GM21576 (cell line): Measurements from ENCODE around the gene LTN1.
"Not testable (repeated sequence)": the region's sequence is repeated elsewhere in the genome, so short reads cannot be mapped to it uniquely, and the experiment has no call there.

ENCODE experiments used
- ATAC-seq: cut with Tn5 transposase; IDR thresholded peaks from one replicate; pipeline ENCODE4 v1.9.1; 2021; ENCODE audit warnings: mild to moderate bottlenecking, moderate library complexity; ENCODE audit not compliant: unreplicated experiment

The LTN1 gene

GRCh38 chr21:28982637-28983036 is 10.0 kb downstream of the LTN1 start:
- no peak for ATAC-seq

- no peak for ATAC-seq
Measured at GRCh38 chr21:28979092-28979491, 13.6 kb downstream of the LTN1 start.

- no peak for ATAC-seq
Measured at GRCh38 chr21:28975397-28975796, 17.3 kb downstream of the LTN1 start.

GRCh38 chr21:28974531-28975227 is 18.0 kb downstream of the LTN1 start:
- no peak for ATAC-seq

GRCh38 chr21:28972398-28972797 is 20.3 kb downstream of the LTN1 start:
- ATAC-seq: no peak

GRCh38 chr21:28971171-28971570 is 21.5 kb downstream of the LTN1 start:
- no peak for ATAC-seq

GRCh38 chr21:28963831-28964230 is 28.8 kb downstream of the LTN1 start:
- no peak for ATAC-seq

GRCh38 chr21:28962465-28962864 is 30.2 kb downstream of the LTN1 start:
- no peak for ATAC-seq

GRCh38 chr21:28961927-28962326 is 30.8 kb downstream of the LTN1 start:
- no peak for ATAC-seq

- no peak for ATAC-seq
Measured at GRCh38 chr21:28960245-28960644, 32.4 kb downstream of the LTN1 start.

GRCh38 chr21:28959367-28960099 is 33.1 kb downstream of the LTN1 start:
- no peak for ATAC-seq

GRCh38 chr21:28953247-28953646 is 39.4 kb downstream of the LTN1 start:
- ATAC-seq: peak; percentile 81

GRCh38 chr21:28952686-28953085 is 40.0 kb downstream of the LTN1 start:
- no peak for ATAC-seq

GRCh38 chr21:28949318-28949717 is 43.4 kb downstream of the LTN1 start:
- ATAC-seq: no peak

GRCh38 chr21:28944296-28944695 is 48.4 kb downstream of the LTN1 start:
- no peak for ATAC-seq

- no peak for ATAC-seq
Measured at GRCh38 chr21:28943631-28944030, 49.0 kb downstream of the LTN1 start.

- no peak for ATAC-seq
Measured at GRCh38 chr21:28938726-28939125, 54.0 kb downstream of the LTN1 start.

- ATAC-seq: no peak
Measured at GRCh38 chr21:28937737-28938136, 54.9 kb downstream of the LTN1 start.

- ATAC-seq: no peak
Measured at GRCh38 chr21:28936721-28937120, 56.0 kb downstream of the LTN1 start.

- ATAC-seq: no peak
Measured at GRCh38 chr21:28936036-28936435, 56.6 kb downstream of the LTN1 start.

- ATAC-seq: no peak
Measured at GRCh38 chr21:28932717-28933116, 60.0 kb downstream of the LTN1 start.

- not testable (repeated sequence) for ATAC-seq
Measured at GRCh38 chr21:28931708-28932372, 60.8 kb downstream of the LTN1 start.
